Endothelial cell of umbilical vein (primary cell): ENCODE measurements around the gene STAC3. TPM values are rescaled to one million over a fixed set of nuclear protein-coding genes. Genes with fewer than 3 reads are reported as not detected.

Experiments
- BruUV-seq: library from RNA; stranded (reverse); fragments of 400-500 nt; replicated peaks from 2 replicates; lab custom pipeline; 2021; lab: Mats Ljungman, UMichigan
- CTCF ChIA-PET: fragments of 300-600, 350-600 bp; sonication (Branson Sonifier 250); formaldehyde crosslinking; loops from one replicate; lab custom pipeline; 2021; ENCODE audit warnings: antibody characterized with exemption, inconsistent platforms; lab: Charles Lee
- POLR2A ChIA-PET: fragments of 300-600, 350-600 bp; sonication (Branson Sonifier 250); formaldehyde crosslinking; loops from one replicate; lab custom pipeline; 2021; ENCODE audit warnings: antibody characterized with exemption, inconsistent platforms; lab: Charles Lee
- DNase-seq: peaks from one replicate; pipeline ENCODE4 v3.0.0-alpha.2; 2011; ENCODE audit warnings: low read depth, low spot score
- FAIRE-seq: peaks from 2 replicates; lab custom pipeline; 2011; peaks lifted over from hg19 to GRCh38; lab: Jason Lieb, UNC
- H2AFZ ChIP-seq: 2 replicates; pipeline ENCODE4 v1.6.0; 2012; ENCODE audit warnings: low read depth, low read length, control low read depth, inconsistent platforms
- H3K27ac ChIP-seq: 2 replicates; pipeline ENCODE4 v1.5.1; 2011; ENCODE audit warnings: low read depth, mild to moderate bottlenecking, control low read depth, low read length, moderate library complexity; ENCODE audit not compliant: insufficient read depth
- H3K27me3 ChIP-seq, 2 experiments: 2 replicates each; pipeline versions ENCODE4 v1.6.0 to v1.6.1; 2011; ENCODE audit warnings: low read length in 2 of 2, mixed read lengths in 1 of 2; ENCODE audit not compliant: control insufficient read depth in 2 of 2, insufficient read depth in 2 of 2
- H3K36me3 ChIP-seq, 2 experiments: 2 replicates in 1 of 2; 3 replicates in 1 of 2; pipeline ENCODE4 v1.5.1; 2011; ENCODE audit warnings: low read length in 2 of 2, mild to moderate bottlenecking in 1 of 2, moderate library complexity in 1 of 2; ENCODE audit not compliant: control insufficient read depth in 2 of 2, insufficient read depth in 2 of 2; ENCODE audit errors: extremely low read depth in 1 of 2
- H3K4me1 ChIP-seq: 3 replicates; pipeline ENCODE4 v1.5.1; 2011; ENCODE audit warnings: mild to moderate bottlenecking, low read length; ENCODE audit not compliant: control insufficient read depth, insufficient read depth; ENCODE audit errors: extremely low read depth
- H3K4me2 ChIP-seq: 2 replicates; pipeline ENCODE4 v1.6.1; 2011; ENCODE audit warnings: low read length, control low read depth, mixed read lengths; ENCODE audit not compliant: insufficient read depth
- H3K4me3 ChIP-seq, 3 experiments: fragments of 200-600 bp in 1 of 3; sonication (generic), shearing (Covaris generic) in 1 of 3; replicated peaks in 1 of 3; 2 replicates each; pipeline ENCODE4 v1.5.1; 2011 to 2016; ENCODE audit warnings: control low read depth in 3 of 3, low read length in 3 of 3, mild to moderate bottlenecking in 2 of 3, inconsistent platforms in 1 of 3, low read depth in 1 of 3, moderate library complexity in 1 of 3; ENCODE audit not compliant: insufficient read depth in 1 of 3
- H3K79me2 ChIP-seq: 2 replicates; pipeline ENCODE4 v1.6.0; 2012; ENCODE audit warnings: low read length, inconsistent platforms; ENCODE audit not compliant: control insufficient read depth, insufficient read depth
- H3K9ac ChIP-seq: replicated peaks from 2 replicates; pipeline ENCODE3; 2011; ENCODE audit warnings: low read length, control low read depth; ENCODE audit not compliant: insufficient read depth; ENCODE audit errors: extremely low read depth
- H3K9me1 ChIP-seq: replicated peaks from 3 replicates; pipeline ENCODE4 v1.6.0; 2011; ENCODE audit warnings: mild to moderate bottlenecking, low read length; ENCODE audit not compliant: control insufficient read depth, insufficient read depth; ENCODE audit errors: extremely low read depth
- H3K9me3 ChIP-seq: replicated peaks from 2 replicates; pipeline ENCODE4 v1.5.1; 2012; ENCODE audit warnings: low read length, inconsistent platforms; ENCODE audit not compliant: control insufficient read depth, insufficient read depth
- H4K20me1 ChIP-seq: replicated peaks from 2 replicates; pipeline ENCODE3; 2011; ENCODE audit warnings: mild to moderate bottlenecking, low read length; ENCODE audit not compliant: control insufficient read depth, insufficient read depth; ENCODE audit errors: extremely low read depth
- EZH2 ChIP-seq: IDR thresholded peaks from 2 replicates; pipeline ENCODE4 v1.6.1; 2012; ENCODE audit warnings: borderline replicate concordance, low read depth, mild to moderate bottlenecking, moderate library complexity, low read length, inconsistent platforms; ENCODE audit not compliant: severe bottlenecking
- GATA2 ChIP-seq: IDR thresholded peaks from 2 replicates; pipeline ENCODE4 v1.7.0; 2011; ENCODE audit warnings: low read depth, mild to moderate bottlenecking, moderate library complexity, mixed read lengths, low read length; ENCODE audit not compliant: insufficient read length, insufficient read depth
- POLR2AphosphoS5 ChIP-seq: IDR thresholded peaks from 2 replicates; pipeline ENCODE4 v1.6.1; 2012; ENCODE audit warnings: low read depth, mild to moderate bottlenecking, control low read depth, low read length, moderate library complexity; ENCODE audit not compliant: insufficient read depth
- dilution Hi-C: fragments of 300-500 bp; cut with MboI; formaldehyde crosslinking; loops from one replicate; pipeline ENCODE4 v1.15.0; 2019; ENCODE audit warnings: low sequenced_read_pairs; ENCODE audit not compliant: extremely low pct_ligation_motif_present
- intact Hi-C: fragments of 100-400 bp; cut with micrococcal nuclease; formaldehyde crosslinking; loops from one replicate; pipeline ENCODE4 v1.10.0; 2022
- polyA plus RNA-seq, 4 experiments: library from polyadenylated mRNA; depleted of rRNA in 3 of 4; stranded (reverse) in 3 of 4; unstranded in 1 of 4; fragments of >200 nt; gene quantifications; 2 replicates each; pipeline versions ENCODE4 v1.2.1 to v1.2.3, GENCODE V29; 2011 to 2012; ENCODE audit warnings: missing spikeins in 1 of 4
- total RNA-seq: library from RNA; stranded (reverse); gene quantifications from 2 replicates; pipeline ENCODE4 v1.2.3, GENCODE V29; 2021
- TF ChIP-seq, protein P1 (sequence below), 2 donors: IDR thresholded peaks; 1 replicate in 1 of 2; 2 replicates in 1 of 2; pipeline ENCODE4 v1.5.1; 2011; ENCODE audit warnings: low read length in 2 of 2, mild to moderate bottlenecking in 2 of 2, moderate library complexity in 2 of 2, control low read depth in 1 of 2, inconsistent platforms in 1 of 2, low read depth in 1 of 2; ENCODE audit not compliant: insufficient read depth in 1 of 2; ENCODE audit errors: extremely low read depth in 1 of 2
- TF ChIP-seq, protein P2 (sequence below): IDR thresholded peaks from 2 replicates; pipeline ENCODE4 v1.6.1; 2011; ENCODE audit not compliant: insufficient read depth, insufficient read length

Gene STAC3
- total and polyA plus RNA-seq, 2 donors (not counting 3 experiments of a cell fraction or from before 2014, with no cell fraction given) = 0.36 to 0.55 TPM

DNA sequence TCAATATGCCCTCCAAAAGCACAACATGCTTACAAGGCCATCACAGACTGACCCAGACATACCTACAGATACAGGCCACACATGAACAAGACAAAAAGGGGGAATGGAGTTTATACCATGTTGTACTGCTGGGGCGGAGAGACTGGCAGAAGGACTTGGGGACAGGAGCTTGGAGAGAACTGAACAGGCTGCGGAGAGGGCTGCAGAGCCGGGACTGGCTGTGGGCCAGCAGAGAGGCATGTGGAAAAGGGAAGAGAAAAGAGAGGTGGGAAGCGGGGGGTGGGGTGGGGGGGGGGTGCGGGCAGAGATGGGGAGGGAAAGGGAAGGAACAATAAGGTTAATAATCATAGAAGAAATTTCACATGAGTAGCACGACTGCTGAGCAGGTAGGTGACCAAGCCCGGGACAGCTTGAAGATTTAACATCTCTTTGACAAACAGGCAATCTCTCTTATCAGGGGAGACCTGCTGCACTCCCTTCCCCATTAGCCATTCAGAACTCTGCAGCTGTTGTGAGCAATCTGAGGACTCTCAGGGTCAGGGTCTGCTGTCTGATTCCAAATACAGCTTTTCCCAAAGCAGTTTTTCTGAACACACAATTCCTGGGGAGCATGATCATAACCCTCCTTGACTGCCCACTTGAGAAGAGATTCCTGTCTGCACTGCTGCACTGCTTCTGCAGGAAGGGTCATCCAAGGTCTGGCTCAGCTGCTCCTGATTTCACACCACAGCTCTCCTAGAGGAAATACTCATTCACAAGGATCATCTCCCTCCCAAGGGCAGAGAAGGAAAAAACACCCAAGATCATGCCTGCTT lies 21.6 kb upstream of the STAC3 start:
- Histone ChIP-seq H3K36me3 (peaks cover 4 to 5% of the 10 kb centered on the region in 2 experiments), H3K79me2 (no peaks in the 10 kb centered on the region), H3K4me3 (no peak overlapping the region), H4K20me1 (no peaks in the 10 kb centered on the region), H3K4me2 (no peak overlapping the region), H3K27me3 (no peaks in the 10 kb centered on the region), H3K4me1 (peaks cover 10% of the 10 kb centered on the region), H3K9me1 (no peaks in the 10 kb centered on the region), H3K27ac (no peak overlapping the region), H3K9ac (no peak overlapping the region), H3K9me3 (no peaks in the 10 kb centered on the region), H2AFZ (no peak overlapping the region)
- intact Hi-C loops = no loop called here
- CTCF ChIA-PET = interaction anchor here (0.8 to 2.1 kb wide), 6 partner anchors 30 to 186 kb away, joined by 3 to 7 read pairs (median 4); partner anchors contain the start of gene SHMT2
- TF ChIP-seq EZH2 = no peak
- TF ChIP-seq, protein P1, sequence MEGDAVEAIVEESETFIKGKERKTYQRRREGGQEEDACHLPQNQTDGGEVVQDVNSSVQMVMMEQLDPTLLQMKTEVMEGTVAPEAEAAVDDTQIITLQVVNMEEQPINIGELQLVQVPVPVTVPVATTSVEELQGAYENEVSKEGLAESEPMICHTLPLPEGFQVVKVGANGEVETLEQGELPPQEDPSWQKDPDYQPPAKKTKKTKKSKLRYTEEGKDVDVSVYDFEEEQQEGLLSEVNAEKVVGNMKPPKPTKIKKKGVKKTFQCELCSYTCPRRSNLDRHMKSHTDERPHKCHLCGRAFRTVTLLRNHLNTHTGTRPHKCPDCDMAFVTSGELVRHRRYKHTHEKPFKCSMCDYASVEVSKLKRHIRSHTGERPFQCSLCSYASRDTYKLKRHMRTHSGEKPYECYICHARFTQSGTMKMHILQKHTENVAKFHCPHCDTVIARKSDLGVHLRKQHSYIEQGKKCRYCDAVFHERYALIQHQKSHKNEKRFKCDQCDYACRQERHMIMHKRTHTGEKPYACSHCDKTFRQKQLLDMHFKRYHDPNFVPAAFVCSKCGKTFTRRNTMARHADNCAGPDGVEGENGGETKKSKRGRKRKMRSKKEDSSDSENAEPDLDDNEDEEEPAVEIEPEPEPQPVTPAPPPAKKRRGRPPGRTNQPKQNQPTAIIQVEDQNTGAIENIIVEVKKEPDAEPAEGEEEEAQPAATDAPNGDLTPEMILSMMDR (IDR thresholded peaks at IDR 0.05; ENCODE audit: extremely low read depth in 1 of 2, insufficient read depth in 1 of 2, low read depth in 1 of 2, low read length in 2 of 2) = no peak
- no peak for TF ChIP-seq POLR2AphosphoS5
- TF ChIP-seq, protein P2, sequence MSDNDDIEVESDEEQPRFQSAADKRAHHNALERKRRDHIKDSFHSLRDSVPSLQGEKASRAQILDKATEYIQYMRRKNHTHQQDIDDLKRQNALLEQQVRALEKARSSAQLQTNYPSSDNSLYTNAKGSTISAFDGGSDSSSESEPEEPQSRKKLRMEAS = no peak
- TF ChIP-seq GATA2 = no peak
- DNase-seq (peak; percentile 63), FAIRE-seq (no peak)
- BruUV-seq = no TSS peak
- POLR2A ChIA-PET = no interaction called here
- dilution Hi-C loops = no loop called here
